ENCODE results near the gene KRTAP12-4.

KRTAP12-4 gene

GRCh38 chr21:44658913-44659595 is 4.6 kb upstream of the KRTAP12-4 start:
- Histone ChIP-seq H3K4me2 (peak overlapping the region; percentile 59 to 89 (median 68)), H3K27ac (peak overlapping the region in 10 of 11 experiments; percentile 29 to 70 (median 64); a peak in 16 of 22 replicates), H3K36me3 (peaks cover 0 to 5% (median 0%) of the 10 kb centered on the region in 11 experiments; a peak in 2 of 22 replicates), H3K4me1 (peaks cover 29 to 39% (median 37%) of the 10 kb centered on the region in 10 experiments), H3K9me3 (replicated peaks in 1 of 11) (peaks cover 36 to 67% (median 46%) of the 10 kb centered on the region in 11 experiments), H3K27me3 (no peaks in the 10 kb centered on the region), H3K9ac (peak overlapping the region in 5 of 11 experiments; percentile 1 to 35 (median 23); a peak in 5 of 22 replicates), H4K20me1 (no peaks in the 10 kb centered on the region), H3K4me3 (0 out of 20 replicates have a peak overlapping the region, but pooled peaks of 1 of the 10 experiments have one; percentile 6)
- TF ChIP-seq Cebpa-rat (IDR thresholded peaks at IDR 0.05) = peak in 1 of 11 experiments; percentile 7; a peak in 1 of 22 replicates

GRCh38 chr21:44658541-44658910 is 4.1 kb upstream of the KRTAP12-4 start:
- Histone ChIP-seq H3K4me2 (peak overlapping the region; percentile 59 to 89 (median 68)), H3K9ac (peak overlapping the region in 5 of 11 experiments; percentile 4 to 47 (median 35); a peak in 6 of 22 replicates), H3K36me3 (peaks cover 0 to 5% (median 0%) of the 10 kb centered on the region in 11 experiments; a peak in 2 of 22 replicates), H3K27ac (peak overlapping the region in 10 of 11 experiments; percentile 29 to 70 (median 64); a peak in 17 of 22 replicates), H3K4me1 (peaks cover 29 to 44% (median 42%) of the 10 kb centered on the region in 10 experiments), H4K20me1 (no peaks in the 10 kb centered on the region), H3K4me3 (0 out of 20 replicates have a peak overlapping the region, but pooled peaks of 2 of the 10 experiments have one; percentile 6 to 19), H3K27me3 (no peaks in the 10 kb centered on the region), H3K9me3 (replicated peaks in 1 of 11) (peaks cover 34 to 72% (median 47%) of the 10 kb centered on the region in 11 experiments)
- peak in 4 of 11 experiments; percentile 18 to 57 (median 28); a peak in 3 of 22 replicates for TF ChIP-seq Cebpa-rat (IDR thresholded peaks at IDR 0.05)

GRCh38 chr21:44657635-44658540 is 3.4 kb upstream of the KRTAP12-4 start, which contains the start of gene KRTAP12-3:
Gene KRTAP12-3 (plus strand): TSS chr21:44657932. CDS start chr21:44657980, 48 bp downstream.
- TF ChIP-seq Cebpa-rat (IDR thresholded peaks at IDR 0.05) = no peak
- H3K27me3 ChIP-seq = no peaks in the 10 kb centered on the region
- peak within 1 kb of the TSS in 3 of 10 experiments; percentile 6 to 22 (median 19); a peak in 1 of 20 replicates for H3K4me3 ChIP-seq
- H3K9me3 ChIP-seq (replicated peaks in 1 of 11) = peaks cover 31 to 78% (median 49%) of the 10 kb centered on the region in 11 experiments
- H3K4me1 ChIP-seq = peaks cover 29 to 50% (median 46%) of the 10 kb centered on the region in 10 experiments
- H4K20me1 ChIP-seq = no peaks in the 10 kb centered on the region
- H3K36me3 ChIP-seq = peaks cover 0 to 5% (median 0%) of the 10 kb centered on the region in 11 experiments; a peak in 2 of 22 replicates
- H3K4me2 ChIP-seq = peak within 1 kb of the TSS; percentile 59 to 89 (median 68)
- peak within 1 kb of the TSS in 8 of 11 experiments; percentile 4 to 47 (median 29); a peak in 8 of 22 replicates for H3K9ac ChIP-seq
- H3K27ac ChIP-seq = peak within 1 kb of the TSS in 10 of 11 experiments; percentile 29 to 70 (median 64); a peak in 17 of 22 replicates

- H3K4me3 ChIP-seq = peak overlapping the region in 1 of 10 experiments; percentile 22; a peak in 1 of 20 replicates
- H3K9ac ChIP-seq = no peak overlapping the region
- H3K9me3 ChIP-seq (replicated peaks in 1 of 11) = peaks cover 30 to 88% (median 59%) of the 10 kb centered on the region in 11 experiments
- no peak for TF ChIP-seq Cebpa-rat (IDR thresholded peaks at IDR 0.05)
- H4K20me1 ChIP-seq = no peaks in the 10 kb centered on the region
- peaks cover 0 to 5% (median 0%) of the 10 kb centered on the region in 11 experiments; a peak in 2 of 22 replicates for H3K36me3 ChIP-seq
- H3K4me1 ChIP-seq = peaks cover 29 to 59% (median 49%) of the 10 kb centered on the region in 10 experiments
- H3K4me2 ChIP-seq = peak overlapping the region; percentile 59 to 89 (median 68); a peak in 21 of 22 replicates
- no peaks in the 10 kb centered on the region for H3K27me3 ChIP-seq
- H3K27ac ChIP-seq = peak overlapping the region in 9 of 11 experiments; percentile 10 to 70 (median 65); a peak in 13 of 22 replicates
Observed at GRCh38 chr21:44656868-44657267, 2.4 kb upstream of the KRTAP12-4 start.

- Histone ChIP-seq H3K4me1 (peaks cover 21 to 76% (median 59%) of the 10 kb centered on the region in 10 experiments), H3K9ac (no peak overlapping the region), H3K9me3 (replicated peaks in 1 of 11) (peaks cover 34 to 94% (median 69%) of the 10 kb centered on the region in 11 experiments), H3K27ac (peak overlapping the region in 5 of 11 experiments; percentile 2 to 43 (median 24); a peak in 6 of 22 replicates), H3K4me2 (peak overlapping the region in 8 of 11 experiments; percentile 19 to 67 (median 53); a peak in 15 of 22 replicates), H4K20me1 (no peaks in the 10 kb centered on the region), H3K36me3 (peaks cover 0 to 5% (median 0%) of the 10 kb centered on the region in 11 experiments; a peak in 2 of 22 replicates), H3K27me3 (no peaks in the 10 kb centered on the region), H3K4me3 (no peak overlapping the region; a peak in 1 of 20 replicates)
- no peak for TF ChIP-seq Cebpa-rat (IDR thresholded peaks at IDR 0.05)
Observed at GRCh38 chr21:44653656-44654575, 543 bp downstream of the KRTAP12-4 start.

- Histone ChIP-seq H3K9me3 (replicated peaks in 1 of 11) (peaks cover 34 to 86% (median 66%) of the 10 kb centered on the region in 11 experiments), H3K27ac (0 out of 22 replicates have a peak overlapping the region, but pooled peaks of 2 of the 11 experiments have one; percentile 21 to 24), H3K36me3 (peaks cover 0 to 5% (median 0%) of the 10 kb centered on the region in 11 experiments; a peak in 2 of 22 replicates), H3K4me1 (peaks cover 13 to 76% (median 57%) of the 10 kb centered on the region in 10 experiments), H3K4me3 (no peak overlapping the region), H3K9ac (no peak overlapping the region), H3K4me2 (peak overlapping the region in 7 of 11 experiments; percentile 3 to 67 (median 57); a peak in 11 of 22 replicates), H3K27me3 (no peaks in the 10 kb centered on the region), H4K20me1 (no peaks in the 10 kb centered on the region)
- no peak for TF ChIP-seq Cebpa-rat (IDR thresholded peaks at IDR 0.05)
Observed at GRCh38 chr21:44653123-44653522, 1.3 kb downstream of the KRTAP12-4 start.

- Histone ChIP-seq H3K27me3 (no peaks in the 10 kb centered on the region), H3K4me1 (peaks cover 0 to 72% (median 53%) of the 10 kb centered on the region in 10 experiments; a peak in 17 of 20 replicates), H3K9ac (no peak overlapping the region), H3K4me3 (no peak overlapping the region), H3K27ac (0 out of 22 replicates have a peak overlapping the region, but pooled peaks of 1 of the 11 experiments have one; percentile 13), H4K20me1 (no peaks in the 10 kb centered on the region), H3K36me3 (peaks cover 0 to 1% (median 0%) of the 10 kb centered on the region in 11 experiments; a peak in 2 of 22 replicates), H3K4me2 (peak overlapping the region in 7 of 11 experiments; percentile 15 to 45 (median 20); a peak in 10 of 22 replicates), H3K9me3 (replicated peaks in 1 of 11) (peaks cover 23 to 69% (median 54%) of the 10 kb centered on the region in 11 experiments)
- no peak for TF ChIP-seq Cebpa-rat (IDR thresholded peaks at IDR 0.05)
Observed at GRCh38 chr21:44650973-44651675, 3.3 kb downstream of the KRTAP12-4 start.
